Brain microvascular endothelial cell (primary cell): Measurements from ENCODE around the gene TUBB4A.

ENCODE experiments used
- DNase-seq: peaks from one replicate; pipeline ENCODE4 v3.0.0-alpha.2; 2020
- H3K27ac ChIP-seq: fragments of 250-450 bp; sonication (Bioruptor Pico); 2 replicates; pipeline ENCODE4 v1.5.1; 2020; ENCODE audit warnings: mild to moderate bottlenecking, moderate library complexity
- H3K27me3 ChIP-seq: fragments of 250-450 bp; sonication (Bioruptor Pico); replicated peaks from 2 replicates; pipeline ENCODE4 v1.5.1; 2020; ENCODE audit warnings: mild to moderate bottlenecking
- H3K36me3 ChIP-seq: fragments of 250-450 bp; sonication (Bioruptor Pico); replicated peaks from 2 replicates; pipeline ENCODE4 v1.5.1; 2020; ENCODE audit warnings: mild to moderate bottlenecking
- H3K4me3 ChIP-seq: 2 replicates; pipeline ENCODE4 v1.5.1; 2011; ENCODE audit warnings: low read depth, mild to moderate bottlenecking, control low read depth, low read length, moderate library complexity
- CTCF ChIP-seq: IDR thresholded peaks from 2 replicates; pipeline ENCODE4 v1.5.1; 2011; ENCODE audit warnings: low read depth, mild to moderate bottlenecking, moderate library complexity, low read length, control low read depth, inconsistent platforms; ENCODE audit errors: missing control alignments
- in situ Hi-C: cut with HindIII; loops from 2 replicates; pipeline ENCODE4 v1.10.0; 2017; ENCODE audit warnings: low sequenced_read_pairs, low pct_ligation_motif_present

The TUBB4A gene

GRCh38 chr19:6535558-6536137, 33.5 kb upstream of the TUBB4A start:
- in situ Hi-C loops = no loop called here
- no peaks in the 10 kb centered on the region for H3K36me3 ChIP-seq
- no peak for TF ChIP-seq CTCF
- peaks cover 17% of the 10 kb centered on the region for H3K27me3 ChIP-seq
- no peak for DNase-seq
- H3K27ac ChIP-seq = no peak overlapping the region
- no peak overlapping the region for H3K4me3 ChIP-seq

- Histone ChIP-seq H3K27me3 (peaks cover 17% of the 10 kb centered on the region), H3K4me3 (no peak overlapping the region), H3K27ac (no peak overlapping the region), H3K36me3 (no peaks in the 10 kb centered on the region)
- DNase-seq = no peak
- no peak for TF ChIP-seq CTCF
- in situ Hi-C loops = no loop called here
These were observed 32.5 kb upstream of the TUBB4A start for GRCh38 chr19:6534451-6535093.

GRCh38 chr19:6533746-6534418, 31.8 kb upstream of the TUBB4A start:
- TF ChIP-seq CTCF = no peak
- H3K27me3 ChIP-seq = peaks cover 17% of the 10 kb centered on the region
- H3K36me3 ChIP-seq = no peaks in the 10 kb centered on the region
- no peak overlapping the region for H3K4me3 ChIP-seq
- in situ Hi-C loops = no loop called here
- H3K27ac ChIP-seq = no peak overlapping the region
- DNase-seq = no peak

- Histone ChIP-seq H3K4me3 (no peak overlapping the region), H3K27me3 (peaks cover 17% of the 10 kb centered on the region), H3K36me3 (no peaks in the 10 kb centered on the region), H3K27ac (no peak overlapping the region)
- no peak for DNase-seq
- in situ Hi-C loops = no loop called here
- no peak for TF ChIP-seq CTCF
These were observed 30.9 kb upstream of the TUBB4A start for GRCh38 chr19:6533000-6533328.

GRCh38 chr19:6532244-6532999, 30.3 kb upstream of the TUBB4A start:
- no peak for DNase-seq
- in situ Hi-C loops = no loop called here
- no peak for TF ChIP-seq CTCF
- no peak overlapping the region for H3K27ac ChIP-seq
- no peak overlapping the region for H3K4me3 ChIP-seq
- H3K27me3 ChIP-seq = peaks cover 17% of the 10 kb centered on the region
- H3K36me3 ChIP-seq = no peaks in the 10 kb centered on the region
